ENCODE results near the gene ZNF446. TPM values are rescaled to one million over a fixed set of nuclear protein-coding genes. Genes with fewer than 3 reads are reported as not detected.
A peak's percentile ranks its signal among the peaks of the same experiment; 100 is the strongest.

The ZNF446 gene
- total RNA-seq, 1 experiment from 2014 or later = 8.9 TPM

GRCh38 chr19:58520257-58520599 is 44.1 kb downstream of the ZNF446 start:
- DNase-seq = no peak
- BruUV-seq (replicated peaks) = TSS peak; percentile 99

DNA sequence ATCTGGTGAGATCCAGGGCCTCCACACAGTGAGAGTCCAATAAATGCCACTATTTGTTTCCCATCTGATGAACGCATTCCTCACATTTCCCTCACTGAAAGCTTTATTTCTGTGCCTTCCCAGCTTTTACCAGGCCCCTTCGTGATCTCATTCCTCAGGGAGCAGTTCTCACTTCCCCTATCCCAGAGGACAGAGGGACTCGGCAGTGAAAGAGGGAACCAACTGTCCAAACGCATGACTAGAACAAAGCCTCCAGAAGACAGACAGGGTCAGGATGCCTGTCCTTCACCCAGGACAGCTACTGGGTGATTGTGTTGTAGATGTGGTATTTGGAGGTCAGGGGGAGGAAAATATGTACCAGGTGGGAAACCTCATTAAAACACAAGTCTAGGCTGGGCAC is 45.5 kb downstream of the ZNF446 start:
- Histone ChIP-seq H3F3A (ENCODE audit: low read length, unreplicated experiment) (no peaks in the 10 kb centered on the region), H3K4me3 (ENCODE audit: low read length) (no peak overlapping the region), H3K4me1 (ENCODE audit: insufficient read depth, low read length) (peaks cover 12% of the 10 kb centered on the region), H3K9me2 (replicated peaks; ENCODE audit: low read length) (no peaks in the 10 kb centered on the region), H3K79me2 (ENCODE audit: low read length) (peaks cover 27% of the 10 kb centered on the region), H3K4me2 (ENCODE audit: low read length) (no peak overlapping the region), H3K9me3 (ENCODE audit: low read length) (no peaks in the 10 kb centered on the region), H3K27me3 (ENCODE audit: low read length) (no peaks in the 10 kb centered on the region), H4K20me1 (ENCODE audit: low read length) (no peaks in the 10 kb centered on the region), H3K27ac (ENCODE audit: low read length) (no peak overlapping the region), H3K9ac (ENCODE audit: low read length) (no peak overlapping the region), H3K36me3 (ENCODE audit: low read depth, low read length) (peaks cover 7% of the 10 kb centered on the region), H2AFZ (ENCODE audit: low read length) (no peak overlapping the region)
- DNase-seq (no peak), ATAC-seq (no peak)
- no TSS peak for BruUV-seq (replicated peaks)
- intact Hi-C loops (cut with micrococcal nuclease) = no loop called here
- TF ChIP-seq CTCF (conservative IDR thresholded peaks at IDR 0.05; ENCODE audit: low read depth, low read length) = no peak
- no peak for TF ChIP-seq EZH2phosphoT487 (IDR thresholded peaks at IDR 0.05; ENCODE audit: borderline replicate concordance, low read length)
- TF ChIP-seq EZH2 (IDR thresholded peaks at IDR 0.05; ENCODE audit: low read length, unreplicated experiment) = no peak
- POLR2A ChIA-PET (ENCODE audit: unreplicated experiment) = interaction anchor here (0.6 to 0.7 kb wide), 2 partner anchors 21 to 224 kb away, joined by 4 to 11 read pairs; no protein-coding TSS in a partner anchor
- CTCF ChIA-PET = no interaction called here

More at GRCh38 chr19:58520257-58520599, 44.1 kb downstream of the ZNF446 start:
- Histone ChIP-seq H4K20me1 (ENCODE audit: low read length) (no peaks in the 10 kb centered on the region), H3K36me3 (ENCODE audit: low read depth, low read length) (peaks cover 14% of the 10 kb centered on the region), H2AFZ (ENCODE audit: low read length) (peak overlapping the region; percentile 85), H3K4me3 (ENCODE audit: low read length) (peak overlapping the region; percentile 89), H3K9me3 (ENCODE audit: low read length) (no peaks in the 10 kb centered on the region), H3F3A (ENCODE audit: low read length, unreplicated experiment) (no peaks in the 10 kb centered on the region), H3K79me2 (ENCODE audit: low read length) (peaks cover 37% of the 10 kb centered on the region), H3K27me3 (ENCODE audit: low read length) (no peaks in the 10 kb centered on the region), H3K27ac (ENCODE audit: low read length) (peak overlapping the region; percentile 65), H3K9ac (ENCODE audit: low read length) (peak overlapping the region; percentile 94), H3K4me2 (ENCODE audit: low read length) (peak overlapping the region; percentile 95), H3K4me1 (ENCODE audit: insufficient read depth, low read length) (peaks cover 12% of the 10 kb centered on the region), H3K9me2 (replicated peaks; ENCODE audit: low read length) (no peaks in the 10 kb centered on the region)
- no peak for ATAC-seq
- intact Hi-C loops (cut with micrococcal nuclease) = no loop called here
- POLR2A ChIA-PET (ENCODE audit: unreplicated experiment) = interaction anchor here (0.7 to 1.7 kb wide), 3 partner anchors 24 to 35 kb away, joined by 3 to 11 read pairs (median 6); partner anchors contain the start of genes CHMP2A and TRIM28
- TF ChIP-seq EZH2phosphoT487 (IDR thresholded peaks at IDR 0.05; ENCODE audit: borderline replicate concordance, low read length) = no peak
- no peak for TF ChIP-seq EZH2 (IDR thresholded peaks at IDR 0.05; ENCODE audit: low read length, unreplicated experiment)
- no peak for TF ChIP-seq CTCF (conservative IDR thresholded peaks at IDR 0.05; ENCODE audit: low read depth, low read length)
- CTCF ChIA-PET = interaction anchor here (0.6 to 1.4 kb wide), 3 partner anchors 24 to 158 kb away, joined by 5 to 9 read pairs (median 5); partner anchors contain the start of genes TRIM28 and ZNF497

DNA sequence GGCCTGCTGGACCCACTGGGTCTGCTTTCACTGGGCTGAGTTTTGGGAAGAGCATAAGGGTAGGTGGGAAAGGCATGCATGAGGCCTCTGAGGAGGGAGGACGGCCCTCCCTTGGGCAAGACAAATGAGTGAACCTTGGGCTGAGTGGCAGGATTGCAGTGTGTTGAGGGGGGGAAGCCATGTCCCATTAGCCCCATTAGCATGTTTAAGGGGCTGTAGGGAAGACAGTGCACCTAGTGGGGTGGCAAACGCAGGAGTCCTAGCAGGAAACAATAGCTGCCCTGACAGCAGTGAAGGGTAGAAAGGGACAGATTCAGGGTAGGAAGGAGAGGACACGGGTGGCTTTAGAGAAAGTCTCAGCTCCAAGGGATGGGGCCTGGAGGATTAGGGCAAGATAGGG is 46.6 kb downstream of the ZNF446 start:
- Histone ChIP-seq H3K27ac (ENCODE audit: low read length) (no peak overlapping the region), H3K27me3 (ENCODE audit: low read length) (no peaks in the 10 kb centered on the region), H3K36me3 (ENCODE audit: low read depth, low read length) (no peaks in the 10 kb centered on the region), H3K4me2 (ENCODE audit: low read length) (no peak overlapping the region), H4K20me1 (ENCODE audit: low read length) (no peaks in the 10 kb centered on the region), H2AFZ (ENCODE audit: low read length) (no peak overlapping the region), H3K4me1 (ENCODE audit: insufficient read depth, low read length) (peaks cover 12% of the 10 kb centered on the region), H3K9me2 (replicated peaks; ENCODE audit: low read length) (no peaks in the 10 kb centered on the region), H3F3A (ENCODE audit: low read length, unreplicated experiment) (no peaks in the 10 kb centered on the region), H3K4me3 (ENCODE audit: low read length) (no peak overlapping the region), H3K9me3 (ENCODE audit: low read length) (no peaks in the 10 kb centered on the region), H3K9ac (ENCODE audit: low read length) (no peak overlapping the region), H3K79me2 (ENCODE audit: low read length) (peaks cover 16% of the 10 kb centered on the region)
- no TSS peak for BruUV-seq (replicated peaks)
- intact Hi-C loops (cut with micrococcal nuclease) = no loop called here
- ATAC-seq = no peak
- DNase-seq = no peak
- TF ChIP-seq EZH2 (IDR thresholded peaks at IDR 0.05; ENCODE audit: low read length, unreplicated experiment) (no peak), CTCF (conservative IDR thresholded peaks at IDR 0.05; ENCODE audit: low read depth, low read length) (no peak), EZH2phosphoT487 (IDR thresholded peaks at IDR 0.05; ENCODE audit: borderline replicate concordance, low read length) (no peak)
- ChIA-PET CTCF (no interaction called here), POLR2A (ENCODE audit: unreplicated experiment) (no interaction called here)
